CD1c-positive myeloid dendritic cell (primary cell): Measurements from ENCODE around the gene IRF2BP1.
"Not testable (repeated sequence)": the region's sequence is repeated elsewhere in the genome, so short reads cannot be mapped to it uniquely, and the experiment has no call there.

ENCODE experiments used
- DNase-seq: peaks from one replicate; pipeline ENCODE4 v3.0.0-alpha.2; 2016; ENCODE audit errors: extremely low spot score

Gene IRF2BP1

GRCh38 chr19:45902651-45903625 is 17.0 kb upstream of the IRF2BP1 start:
- peak; percentile 100 for DNase-seq

DNA sequence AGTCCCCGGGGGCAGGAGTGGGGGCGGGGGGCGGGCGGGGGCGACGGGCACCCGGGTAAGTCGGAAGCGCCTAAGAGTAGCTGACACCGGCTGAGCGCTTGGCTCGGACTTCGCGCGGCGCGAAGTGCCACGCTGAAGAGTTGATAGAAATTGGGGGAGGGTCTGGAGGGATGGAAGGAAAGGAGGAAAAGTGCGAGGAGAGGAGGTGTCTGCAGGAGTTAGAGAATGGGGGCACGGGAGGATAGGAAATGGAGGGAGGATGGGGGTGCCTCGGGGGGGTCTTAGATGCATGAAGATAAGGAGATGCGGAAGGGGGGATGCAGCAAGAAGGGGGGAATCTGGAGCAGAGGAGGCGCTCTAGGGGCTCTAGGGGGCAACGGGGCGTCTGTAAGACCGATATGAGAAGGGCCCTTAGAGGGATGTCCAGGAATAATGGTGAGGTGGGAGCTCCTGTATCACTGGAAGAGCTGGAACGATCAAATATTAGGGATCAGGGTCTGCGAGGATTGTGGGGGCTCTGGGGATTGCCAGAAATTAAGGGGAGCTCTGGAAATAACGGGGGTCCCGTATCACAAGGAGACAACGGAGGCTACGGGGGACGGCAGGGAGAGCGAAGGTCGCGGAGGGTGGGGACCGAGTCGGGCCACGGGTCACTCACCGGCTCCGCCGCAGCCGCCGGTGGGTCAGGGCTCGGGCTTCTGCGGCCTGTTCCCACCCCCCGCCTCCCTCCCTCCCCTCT is 16.1 kb upstream of the IRF2BP1 start, which contains the start of gene MYPOP:
Gene MYPOP, minus strand, starts transcription at position 702 of the 739 bp plus-strand sequence. CDS start 840 bp downstream, outside the sequence.
- DNase-seq, result no peak

DNA sequence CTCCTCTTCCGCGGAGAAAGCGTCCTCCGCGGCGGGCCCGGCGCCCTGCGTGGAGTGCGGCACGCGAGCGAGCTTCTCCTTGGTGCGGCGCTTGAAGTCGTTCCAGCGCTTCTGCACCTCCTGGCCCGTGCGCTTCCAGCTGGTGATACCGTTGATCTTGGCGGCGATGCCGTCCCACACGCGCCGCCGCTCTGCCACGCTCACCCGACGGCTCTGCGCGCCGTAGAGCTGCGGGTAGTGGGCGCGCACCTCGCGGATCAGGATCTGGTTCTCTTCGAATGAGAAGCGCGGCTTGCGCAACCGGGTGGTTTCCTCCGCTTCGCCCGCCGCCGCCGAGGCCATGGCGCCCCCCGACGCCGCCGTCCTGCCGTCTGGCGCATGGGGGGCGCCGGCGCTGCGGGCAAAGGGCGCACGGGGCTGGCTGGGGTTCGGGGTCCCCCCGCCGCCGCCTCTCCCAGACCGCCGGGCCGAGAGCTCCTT is 15.5 kb upstream of the IRF2BP1 start:
- peak; percentile 75 for DNase-seq

DNA sequence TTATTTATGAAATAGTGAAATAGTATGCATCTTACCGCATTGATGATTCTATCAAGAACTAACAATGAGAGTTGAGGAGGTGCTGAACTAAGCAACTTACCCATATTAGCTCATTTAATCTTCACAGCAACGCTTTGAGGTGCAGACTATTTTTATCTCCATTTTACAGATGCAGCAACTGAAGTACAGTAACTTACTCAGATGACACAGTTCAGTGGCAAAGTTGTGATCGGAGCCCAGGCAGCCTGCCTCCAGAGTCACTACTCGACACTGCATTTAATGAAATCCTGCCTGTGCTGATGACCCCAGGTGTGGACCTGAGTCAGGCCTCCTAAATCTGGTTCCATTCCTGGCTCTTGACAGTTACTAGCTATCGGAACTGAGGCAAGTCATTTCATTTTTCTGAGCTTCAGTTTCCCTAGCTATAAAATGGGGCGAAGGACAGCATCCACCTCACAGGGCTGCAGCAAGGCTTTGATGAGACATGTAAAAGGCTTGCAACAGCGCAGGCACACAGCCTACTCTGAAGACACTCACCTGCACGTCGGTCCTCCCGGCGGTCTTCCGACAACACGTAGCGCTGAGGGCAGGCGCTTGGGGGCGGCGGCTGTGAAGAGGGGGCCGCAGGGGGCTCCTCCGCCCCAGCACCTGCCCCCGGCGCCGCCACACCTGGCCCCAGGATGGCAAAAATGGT is 14.9 kb upstream of the IRF2BP1 start:
- no peak for DNase-seq

DNA sequence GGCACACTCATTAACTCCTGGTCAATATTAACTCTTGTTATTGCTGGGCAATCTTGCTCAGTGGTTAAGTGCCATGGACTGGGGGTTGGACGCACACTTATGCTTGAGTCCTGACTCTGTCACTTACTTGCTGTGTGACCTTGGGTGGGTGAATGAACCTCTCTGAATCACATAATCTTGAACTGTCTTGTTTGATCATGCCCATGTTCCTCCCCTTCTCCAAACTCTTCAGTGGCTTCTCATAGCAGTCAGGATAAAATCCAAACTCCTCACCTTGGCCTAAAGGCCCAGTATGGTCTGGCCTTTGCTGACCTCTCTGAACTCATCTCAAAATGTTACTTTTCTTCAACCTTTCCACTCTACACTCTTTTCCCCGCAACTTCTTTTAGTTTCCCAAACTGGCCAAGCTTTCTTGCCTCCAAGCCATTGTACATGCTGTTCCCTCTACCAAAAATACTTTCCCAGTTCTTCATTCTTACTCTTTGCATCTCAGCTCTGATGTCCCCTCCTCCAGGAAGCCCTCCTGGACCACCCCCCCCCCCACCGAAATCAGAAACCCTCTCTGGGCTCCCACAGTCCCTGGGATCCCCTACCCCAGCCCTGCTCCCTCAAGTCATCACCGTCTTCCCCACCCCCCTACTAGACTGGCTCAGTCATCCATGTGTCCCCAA is 14.1 kb upstream of the IRF2BP1 start:
- no peak for DNase-seq

GRCh38 chr19:45899253-45899652 is 13.3 kb upstream of the IRF2BP1 start:
- no peak for DNase-seq

DNA sequence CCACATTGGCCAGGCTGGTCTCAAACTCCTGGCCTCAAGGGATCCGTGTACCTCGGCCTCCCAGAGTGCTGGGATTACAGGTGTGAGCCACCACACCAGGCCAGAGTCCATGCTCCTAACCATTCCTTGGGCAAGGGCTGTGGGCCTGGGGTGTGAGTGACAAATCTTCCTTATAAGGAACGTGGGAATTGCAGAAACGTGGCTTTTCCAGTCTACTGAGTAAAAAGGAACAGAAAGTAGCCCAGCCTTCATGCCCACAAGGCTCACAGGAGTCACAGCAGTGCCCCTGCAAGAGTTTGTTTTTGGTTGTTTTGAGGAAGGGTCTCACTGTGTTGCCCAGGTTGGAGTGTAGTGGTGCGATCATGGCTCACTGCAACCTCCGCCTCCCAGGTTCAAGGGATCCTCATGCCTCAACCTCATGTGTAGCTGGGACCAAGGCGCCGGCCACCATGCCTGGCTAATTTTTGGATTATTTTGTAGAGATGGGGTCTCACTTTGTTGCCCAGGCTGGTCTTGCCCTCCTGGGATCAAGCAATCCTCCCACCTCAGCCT is 11.4 kb upstream of the IRF2BP1 start:
- peak; percentile 41 for DNase-seq

DNA sequence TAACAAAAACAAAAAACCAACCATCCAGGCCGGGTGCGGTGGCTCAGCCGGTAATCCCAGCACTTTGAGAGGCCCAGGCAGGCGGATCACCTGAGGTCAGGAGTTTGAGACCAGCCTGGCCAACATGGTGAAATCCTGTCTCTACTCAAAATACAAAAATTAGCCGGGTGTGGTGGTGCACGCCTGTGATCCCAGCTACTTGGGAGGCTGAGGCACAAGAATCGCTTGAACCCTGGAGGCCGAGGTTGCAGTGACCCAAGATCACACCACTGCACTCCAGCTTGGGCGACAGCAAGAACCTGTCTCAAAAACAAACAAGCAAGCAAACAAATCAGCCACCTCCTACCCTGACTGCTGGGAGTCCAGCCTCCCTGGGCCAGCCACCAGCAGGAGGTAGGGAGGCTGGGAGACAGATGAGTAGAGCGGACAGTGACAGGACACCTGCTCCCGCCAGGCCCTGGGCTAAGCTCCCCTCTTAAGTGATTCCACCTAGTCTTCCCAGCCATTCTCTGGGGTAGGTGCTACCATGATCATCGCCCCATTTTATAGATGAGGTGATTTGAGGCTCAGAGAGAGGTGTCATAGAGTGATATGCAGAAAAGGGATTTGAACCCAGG is 10.2 kb upstream of the IRF2BP1 start:
- DNase-seq, result not testable (repeated sequence)

GRCh38 chr19:45895519-45895972 is 9.6 kb upstream of the IRF2BP1 start:
- no peak for DNase-seq

- DNase-seq, result no peak
Observed at GRCh38 chr19:45890877-45891276, 4.9 kb upstream of the IRF2BP1 start.

- DNase-seq, result no peak
Observed at GRCh38 chr19:45889210-45889885, 3.4 kb upstream of the IRF2BP1 start.

DNA sequence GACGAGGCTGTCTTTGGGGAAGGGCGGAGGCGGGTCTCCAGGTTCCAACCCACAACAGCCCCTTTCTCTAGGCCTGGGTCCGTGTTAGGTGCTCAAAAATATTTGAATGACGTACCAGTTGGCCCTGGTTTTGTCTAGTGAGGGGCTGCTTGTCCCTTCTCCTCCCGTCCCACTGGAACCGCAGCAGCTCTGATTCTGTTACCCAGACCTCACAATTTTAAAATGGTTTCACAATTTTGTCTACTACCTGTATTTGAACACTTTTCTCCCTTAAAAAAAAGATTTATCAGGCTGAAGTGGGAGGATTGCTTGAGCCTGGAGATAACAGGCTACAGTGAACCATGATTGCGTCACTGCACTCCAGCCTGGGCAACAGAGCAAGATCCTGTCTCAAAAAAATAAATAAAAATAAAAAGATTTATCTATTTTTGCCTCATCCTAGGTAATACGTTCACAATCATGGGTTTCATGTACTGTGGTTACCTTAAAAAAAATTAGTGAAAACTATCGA is 1.3 kb upstream of the IRF2BP1 start:
- no peak for DNase-seq

DNA sequence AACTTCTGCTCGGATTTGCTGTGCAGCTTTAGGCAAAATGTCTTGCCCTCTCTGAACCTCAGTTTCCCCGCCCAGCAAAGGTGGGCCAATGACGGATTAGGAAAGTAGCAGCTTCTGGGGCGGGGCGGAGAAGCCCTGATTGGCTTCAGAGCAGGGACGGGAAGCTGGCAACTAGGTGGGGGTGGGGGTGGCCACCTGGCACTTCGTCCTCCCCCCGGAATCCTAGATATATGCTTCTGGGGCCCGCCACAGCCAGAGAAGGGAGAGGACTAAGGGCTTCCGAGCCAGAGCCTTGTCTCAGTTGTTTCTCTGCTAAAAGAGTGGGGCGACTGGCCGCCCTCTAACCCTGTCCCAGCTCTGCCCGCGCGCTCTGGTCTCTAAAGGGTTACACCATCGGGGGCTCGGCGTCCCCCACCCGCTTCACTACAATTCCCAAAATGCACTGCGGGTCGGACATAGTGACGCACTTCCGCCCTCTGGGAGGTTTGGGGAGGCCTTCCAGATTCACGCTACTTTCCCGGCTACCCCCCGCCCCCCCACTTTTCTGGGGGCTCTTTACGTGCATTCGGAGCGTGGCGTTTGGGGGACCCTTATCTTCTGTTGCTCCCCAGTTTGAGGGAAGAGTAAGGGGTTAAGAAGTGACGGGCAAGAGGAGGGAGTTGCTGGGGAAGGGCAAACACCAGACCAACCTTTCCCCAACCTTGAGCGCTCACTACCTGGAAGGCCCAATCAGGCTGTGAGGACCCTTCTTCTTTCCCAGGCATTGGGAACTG is 672 bp upstream of the IRF2BP1 start:
- peak; percentile 94 for DNase-seq

DNA sequence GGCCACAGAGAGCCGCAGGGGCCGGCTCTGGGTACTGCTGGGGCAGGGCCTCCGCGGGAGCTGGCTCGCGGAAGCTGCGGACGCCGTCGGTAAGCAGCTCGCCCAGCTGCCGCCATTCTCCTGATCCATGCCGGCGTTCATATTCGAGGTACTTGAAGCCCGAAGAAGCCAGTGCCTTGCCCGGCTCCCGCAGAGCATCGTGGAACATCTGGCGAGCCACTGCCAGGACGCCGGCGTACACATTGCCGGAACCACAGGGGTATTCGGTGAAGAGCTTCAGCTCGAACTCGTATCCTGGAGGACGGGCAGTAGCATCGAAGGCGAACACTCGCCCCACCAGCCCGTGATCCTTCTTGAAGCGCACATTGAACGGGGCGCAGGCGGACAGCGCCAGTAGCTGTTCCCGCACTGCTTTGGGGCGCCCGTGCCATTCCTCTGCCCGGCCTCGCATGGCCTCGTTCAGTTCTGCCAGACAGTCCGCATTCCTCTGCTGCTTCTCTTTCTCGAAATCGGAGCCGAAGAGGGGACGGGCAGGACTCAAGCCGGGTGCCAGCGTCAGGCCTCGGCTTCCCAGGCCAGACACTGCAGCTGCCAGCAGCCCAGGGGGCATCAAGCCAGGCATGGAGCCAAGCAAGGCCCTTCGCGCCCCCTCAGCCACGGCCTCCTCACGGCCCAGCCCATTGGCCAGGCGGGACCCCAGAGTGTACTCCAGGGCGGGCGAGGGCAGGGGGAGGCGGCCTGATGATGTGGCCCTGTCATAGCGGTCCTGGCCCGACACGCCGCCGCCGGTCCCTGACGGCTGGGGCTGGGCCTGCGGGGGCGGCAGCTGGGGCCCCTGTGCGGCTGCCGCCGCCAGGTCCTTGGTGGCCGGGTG is 1.0 kb downstream of the IRF2BP1 start:
- DNase-seq, result no peak

DNA sequence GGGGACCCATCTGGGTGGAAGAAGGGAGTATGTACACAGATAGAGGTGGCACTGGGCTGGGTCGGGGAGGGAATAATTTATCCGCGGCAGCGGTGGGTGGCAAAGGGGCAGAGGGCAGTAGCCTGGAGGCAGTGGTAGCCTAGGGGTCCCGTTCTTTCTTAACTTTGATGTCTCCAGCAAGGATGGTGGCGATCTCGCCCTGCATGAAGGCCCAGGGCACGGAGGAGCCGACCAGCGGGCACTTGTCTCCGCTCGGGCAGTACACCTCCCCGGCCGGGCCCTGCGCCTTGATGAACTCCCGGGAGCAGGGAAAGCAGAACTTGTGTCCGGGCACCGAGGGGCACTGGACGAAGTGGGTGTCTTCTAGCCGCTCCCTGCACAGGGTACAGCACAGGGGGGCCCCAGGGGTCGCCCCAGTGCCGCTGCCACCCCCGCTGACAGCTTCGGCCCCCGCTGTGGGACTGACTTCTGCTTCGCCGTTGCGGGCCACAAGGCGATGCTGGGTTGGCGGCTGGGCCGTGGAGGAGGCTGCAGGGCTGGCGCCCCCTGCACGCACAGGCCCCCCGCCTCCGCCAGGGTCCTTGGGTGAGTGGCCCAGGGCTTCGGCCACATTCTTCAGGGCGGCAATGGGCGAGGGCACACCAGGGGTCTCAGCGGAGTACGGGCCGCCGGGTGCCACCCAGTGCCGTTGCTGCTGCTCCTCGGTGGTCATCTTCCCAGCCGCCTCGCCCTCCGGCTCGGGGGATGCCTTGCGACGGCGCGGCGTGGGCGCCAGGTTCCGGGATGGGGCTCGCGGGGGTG is 1.9 kb downstream of the IRF2BP1 start:
- DNase-seq, result no peak

DNA sequence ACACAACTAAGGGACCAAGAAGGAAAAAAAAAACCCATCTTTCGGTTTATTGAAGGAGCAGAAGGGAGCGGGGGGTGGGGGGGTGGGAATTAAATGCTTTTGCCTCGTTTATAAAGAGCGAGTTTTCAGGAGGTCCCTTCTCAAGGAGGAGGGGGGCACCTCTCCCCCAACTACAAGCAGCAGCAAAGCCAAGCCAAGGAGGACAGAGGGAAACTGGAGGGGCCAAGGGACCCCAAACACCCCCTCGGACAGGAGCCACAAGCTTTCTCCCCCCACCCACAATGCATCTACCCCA is 2.4 kb downstream of the IRF2BP1 start:
- no peak for DNase-seq
